ENCODE data around the gene NAIF1.

The NAIF1 gene

GRCh38 chr9:128091144-128091543 is 24.0 kb upstream of the NAIF1 start:
- DNase-seq (ENCODE audit: low spot score) (no peak), ATAC-seq (ENCODE audit: low read depth) (no peak)
- Histone ChIP-seq H3K4me3 (ENCODE audit: severe bottlenecking) (no peak overlapping the region), H3K36me3 (ENCODE audit: low read depth) (no peaks in the 10 kb centered on the region), H3K27me3 (ENCODE audit: insufficient read depth, poor library complexity, severe bottlenecking) (no peaks in the 10 kb centered on the region), H3K27ac (ENCODE audit: poor library complexity, severe bottlenecking) (no peak overlapping the region), H3K4me1 (ENCODE audit: insufficient read depth, poor library complexity, severe bottlenecking) (peaks cover 14% of the 10 kb centered on the region), H3K9me3 (ENCODE audit: severe bottlenecking) (no peaks in the 10 kb centered on the region)
- no peak for TF ChIP-seq CTCF (IDR thresholded peaks at IDR 0.05; ENCODE audit: poor library complexity, severe bottlenecking)

GRCh38 chr9:128089299-128089698 is 22.2 kb upstream of the NAIF1 start:
- Histone ChIP-seq H3K4me3 (ENCODE audit: severe bottlenecking) (no peak overlapping the region), H3K27me3 (ENCODE audit: insufficient read depth, poor library complexity, severe bottlenecking) (no peaks in the 10 kb centered on the region), H3K36me3 (ENCODE audit: low read depth) (0 out of 2 replicates have a peak, but pooled peaks cover 4% of the 10 kb centered on the region), H3K4me1 (ENCODE audit: insufficient read depth, poor library complexity, severe bottlenecking) (peaks cover 10% of the 10 kb centered on the region), H3K9me3 (ENCODE audit: severe bottlenecking) (no peaks in the 10 kb centered on the region), H3K27ac (ENCODE audit: poor library complexity, severe bottlenecking) (no peak overlapping the region)
- ATAC-seq (ENCODE audit: low read depth), result no peak
- DNase-seq (ENCODE audit: low spot score), result no peak
- TF ChIP-seq CTCF (IDR thresholded peaks at IDR 0.05; ENCODE audit: poor library complexity, severe bottlenecking), result no peak

- Histone ChIP-seq H3K9me3 (ENCODE audit: severe bottlenecking) (no peaks in the 10 kb centered on the region), H3K4me1 (ENCODE audit: insufficient read depth, poor library complexity, severe bottlenecking) (peaks cover 1% of the 10 kb centered on the region), H3K4me3 (ENCODE audit: severe bottlenecking) (no peak overlapping the region), H3K36me3 (ENCODE audit: low read depth) (0 out of 2 replicates have a peak, but pooled peaks cover 4% of the 10 kb centered on the region), H3K27ac (ENCODE audit: poor library complexity, severe bottlenecking) (no peak overlapping the region), H3K27me3 (ENCODE audit: insufficient read depth, poor library complexity, severe bottlenecking) (no peaks in the 10 kb centered on the region)
- ATAC-seq (ENCODE audit: low read depth) (no peak), DNase-seq (ENCODE audit: low spot score) (no peak)
- no peak for TF ChIP-seq CTCF (IDR thresholded peaks at IDR 0.05; ENCODE audit: poor library complexity, severe bottlenecking)
These were observed 21.3 kb upstream of the NAIF1 start for GRCh38 chr9:128088253-128088945.

GRCh38 chr9:128087262-128087661 is 20.1 kb upstream of the NAIF1 start:
- DNase-seq (ENCODE audit: low spot score) (no peak), ATAC-seq (ENCODE audit: low read depth) (no peak)
- Histone ChIP-seq H3K27me3 (ENCODE audit: insufficient read depth, poor library complexity, severe bottlenecking) (no peaks in the 10 kb centered on the region), H3K4me1 (ENCODE audit: insufficient read depth, poor library complexity, severe bottlenecking) (peaks cover 4% of the 10 kb centered on the region), H3K4me3 (ENCODE audit: severe bottlenecking) (no peak overlapping the region), H3K36me3 (ENCODE audit: low read depth) (peaks cover 4% of the 10 kb centered on the region; the same call in 1 of the 2 replicates), H3K27ac (ENCODE audit: poor library complexity, severe bottlenecking) (no peak overlapping the region), H3K9me3 (ENCODE audit: severe bottlenecking) (no peaks in the 10 kb centered on the region)
- no peak for TF ChIP-seq CTCF (IDR thresholded peaks at IDR 0.05; ENCODE audit: poor library complexity, severe bottlenecking)

- ATAC-seq (ENCODE audit: low read depth) (no peak), DNase-seq (ENCODE audit: low spot score) (no peak)
- no peaks in the 10 kb centered on the region for H3K27me3 ChIP-seq (ENCODE audit: insufficient read depth, poor library complexity, severe bottlenecking)
- peaks cover 11% of the 10 kb centered on the region for H3K4me1 ChIP-seq (ENCODE audit: insufficient read depth, poor library complexity, severe bottlenecking)
- no peak overlapping the region for H3K27ac ChIP-seq (ENCODE audit: poor library complexity, severe bottlenecking)
- peaks cover 4% of the 10 kb centered on the region; the same call in 1 of the 2 replicates for H3K36me3 ChIP-seq (ENCODE audit: low read depth)
- no peak overlapping the region for H3K4me3 ChIP-seq (ENCODE audit: severe bottlenecking)
- no peak for TF ChIP-seq CTCF (IDR thresholded peaks at IDR 0.05; ENCODE audit: poor library complexity, severe bottlenecking)
- H3K9me3 ChIP-seq (ENCODE audit: severe bottlenecking), result no peaks in the 10 kb centered on the region
These were observed 18.8 kb upstream of the NAIF1 start for GRCh38 chr9:128085943-128086342.

All from RWPE2 (cell line).